KMS-11 (cell line): Measurements from ENCODE around the gene CRK.

Source experiments
- H2AFZ ChIP-seq: fragments of 200-600 bp; sonication (generic); 2 replicates; pipeline ENCODE4 v1.6.1; 2016; ENCODE audit warnings: antibody characterized with exemption, mixed run types, low read depth
- H3K27ac ChIP-seq: fragments of 200-600 bp; sonication (generic); 2 replicates; pipeline ENCODE4 v1.6.1; 2016; ENCODE audit warnings: mild to moderate bottlenecking, mixed run types
- H3K27me3 ChIP-seq: fragments of 200-600 bp; sonication (generic); 2 replicates; pipeline ENCODE4 v1.6.1; 2017; ENCODE audit warnings: mild to moderate bottlenecking, low read depth, mixed run types, moderate library complexity; ENCODE audit not compliant: insufficient read depth
- H3K36me3 ChIP-seq: fragments of 200-600 bp; sonication (generic); 2 replicates; pipeline ENCODE4 v1.6.1; 2017; ENCODE audit warnings: mild to moderate bottlenecking, mixed run types; ENCODE audit not compliant: insufficient read depth
- H3K4me1 ChIP-seq: fragments of 200-600 bp; sonication (generic); 2 replicates; pipeline ENCODE4 v1.6.1; 2016; ENCODE audit warnings: mild to moderate bottlenecking, low read depth, mixed run types; ENCODE audit not compliant: poor library complexity, severe bottlenecking
- H3K4me2 ChIP-seq: fragments of 200-600 bp; sonication (generic); 2 replicates; pipeline ENCODE4 v1.7.0; 2016; ENCODE audit warnings: mild to moderate bottlenecking, mixed run types
- H3K4me3 ChIP-seq: fragments of 200-600 bp; sonication (generic); IDR thresholded peaks from 2 replicates; pipeline ENCODE4 v1.6.1; 2017; ENCODE audit warnings: low read depth, low read length, mixed read lengths; ENCODE audit not compliant: insufficient read depth
- H3K79me2 ChIP-seq: fragments of 200-600 bp; sonication (generic); 2 replicates; pipeline ENCODE4 v1.6.1; 2016; ENCODE audit warnings: low read depth, mixed run types; ENCODE audit not compliant: insufficient read depth
- H3K9ac ChIP-seq: fragments of 200-600 bp; sonication (generic); 2 replicates; pipeline ENCODE4 v1.6.1; 2016; ENCODE audit warnings: mild to moderate bottlenecking, mixed run types
- H4K20me1 ChIP-seq: fragments of 200-600 bp; sonication (generic); 2 replicates; pipeline ENCODE4 v1.6.1; 2016; ENCODE audit warnings: mild to moderate bottlenecking, mixed run types; ENCODE audit not compliant: insufficient read depth
- TF ChIP-seq, protein P1 (sequence below): fragments of 200-600 bp; sonication (generic); conservative IDR thresholded peaks from 2 replicates; pipeline ENCODE4 v1.6.1; 2017; ENCODE audit warnings: low read depth, mild to moderate bottlenecking, antibody characterized with exemption, low read length, moderate library complexity, mixed read lengths

Gene CRK

DNA sequence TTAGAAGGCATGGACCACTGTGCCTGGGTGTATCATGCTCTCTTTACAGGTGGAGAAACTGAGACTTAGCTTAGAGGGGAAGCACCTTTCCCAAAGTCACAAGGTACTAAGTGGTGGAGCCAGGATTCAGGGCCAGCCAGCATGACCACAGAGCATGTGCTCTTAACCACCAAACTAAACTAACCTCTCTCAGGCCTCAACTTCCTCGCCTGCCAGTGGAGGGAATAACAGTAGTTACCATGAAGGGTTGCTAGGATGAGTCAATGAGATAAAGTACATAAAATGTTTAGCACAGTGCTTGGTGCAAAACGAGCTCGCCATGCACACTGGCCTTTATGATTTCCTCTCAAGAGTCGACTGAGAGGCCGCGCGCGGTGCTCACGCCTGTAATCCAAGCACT lies 42.8 kb upstream of the CRK start:
- Histone ChIP-seq H3K4me2 (no peak overlapping the region), H3K4me3 (no peak overlapping the region), H3K27ac (no peak overlapping the region), H4K20me1 (no peaks in the 10 kb centered on the region), H2AFZ (no peak overlapping the region), H3K27me3 (no peaks in the 10 kb centered on the region), H3K36me3 (no peaks in the 10 kb centered on the region), H3K9ac (no peak overlapping the region), H3K4me1 (no peaks in the 10 kb centered on the region), H3K79me2 (no peaks in the 10 kb centered on the region)
- TF ChIP-seq, protein P1, sequence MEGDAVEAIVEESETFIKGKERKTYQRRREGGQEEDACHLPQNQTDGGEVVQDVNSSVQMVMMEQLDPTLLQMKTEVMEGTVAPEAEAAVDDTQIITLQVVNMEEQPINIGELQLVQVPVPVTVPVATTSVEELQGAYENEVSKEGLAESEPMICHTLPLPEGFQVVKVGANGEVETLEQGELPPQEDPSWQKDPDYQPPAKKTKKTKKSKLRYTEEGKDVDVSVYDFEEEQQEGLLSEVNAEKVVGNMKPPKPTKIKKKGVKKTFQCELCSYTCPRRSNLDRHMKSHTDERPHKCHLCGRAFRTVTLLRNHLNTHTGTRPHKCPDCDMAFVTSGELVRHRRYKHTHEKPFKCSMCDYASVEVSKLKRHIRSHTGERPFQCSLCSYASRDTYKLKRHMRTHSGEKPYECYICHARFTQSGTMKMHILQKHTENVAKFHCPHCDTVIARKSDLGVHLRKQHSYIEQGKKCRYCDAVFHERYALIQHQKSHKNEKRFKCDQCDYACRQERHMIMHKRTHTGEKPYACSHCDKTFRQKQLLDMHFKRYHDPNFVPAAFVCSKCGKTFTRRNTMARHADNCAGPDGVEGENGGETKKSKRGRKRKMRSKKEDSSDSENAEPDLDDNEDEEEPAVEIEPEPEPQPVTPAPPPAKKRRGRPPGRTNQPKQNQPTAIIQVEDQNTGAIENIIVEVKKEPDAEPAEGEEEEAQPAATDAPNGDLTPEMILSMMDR: no peak

DNA sequence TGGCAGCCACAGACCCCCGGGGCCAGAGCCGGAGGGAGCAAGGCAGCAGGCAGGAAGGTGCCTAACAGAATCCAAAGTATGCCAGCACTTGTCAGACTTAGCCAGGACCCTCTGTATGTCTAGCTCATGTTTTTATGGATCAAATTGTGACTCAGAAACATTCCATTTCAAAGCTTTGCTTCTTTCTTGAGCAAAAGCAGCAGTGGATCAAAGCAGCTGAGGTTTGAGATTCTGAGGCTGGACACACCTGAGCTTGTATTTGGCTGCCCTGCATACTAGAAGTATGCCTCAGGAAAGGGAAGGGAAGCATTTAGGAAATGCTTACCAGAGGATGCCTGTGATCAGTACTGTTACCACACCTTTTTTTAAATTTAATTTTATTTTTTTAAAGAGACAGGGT lies 42.2 kb upstream of the CRK start:
- no peak overlapping the region for H2AFZ ChIP-seq
- H3K4me2 ChIP-seq: no peak overlapping the region
- H3K9ac ChIP-seq: no peak overlapping the region
- H3K4me1 ChIP-seq: no peaks in the 10 kb centered on the region
- no peak overlapping the region for H3K4me3 ChIP-seq
- no peaks in the 10 kb centered on the region for H3K79me2 ChIP-seq
- H3K27ac ChIP-seq: no peak overlapping the region
- H4K20me1 ChIP-seq: no peaks in the 10 kb centered on the region
- TF ChIP-seq, protein P1: no peak
- no peaks in the 10 kb centered on the region for H3K27me3 ChIP-seq
- H3K36me3 ChIP-seq: no peaks in the 10 kb centered on the region

DNA sequence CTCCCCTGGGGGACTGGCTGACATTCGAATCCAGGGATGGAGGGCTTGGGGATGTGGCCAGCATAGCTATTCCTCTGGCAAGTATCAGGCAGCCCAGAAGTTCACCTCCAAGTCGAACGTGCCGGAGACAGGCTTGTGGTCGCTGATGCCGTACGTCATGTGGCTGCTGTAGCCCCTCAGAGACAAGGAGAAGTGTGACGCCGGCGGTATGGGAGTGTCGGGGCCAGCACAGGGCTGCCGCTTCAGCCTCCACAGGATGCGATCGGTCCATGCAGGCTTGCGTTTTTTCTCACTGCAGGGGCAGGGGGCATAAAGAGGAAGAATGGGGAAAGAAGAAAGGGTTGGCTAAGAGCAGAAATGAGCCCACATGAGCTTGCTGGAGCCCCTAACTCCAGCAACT lies 41.8 kb upstream of the CRK start:
- Histone ChIP-seq H3K36me3 (no peaks in the 10 kb centered on the region), H3K4me2 (no peak overlapping the region), H3K27me3 (no peaks in the 10 kb centered on the region), H3K4me1 (no peaks in the 10 kb centered on the region), H3K27ac (no peak overlapping the region), H3K4me3 (no peak overlapping the region), H4K20me1 (no peaks in the 10 kb centered on the region), H2AFZ (no peak overlapping the region), H3K79me2 (no peaks in the 10 kb centered on the region), H3K9ac (no peak overlapping the region)
- TF ChIP-seq, protein P1: no peak

DNA sequence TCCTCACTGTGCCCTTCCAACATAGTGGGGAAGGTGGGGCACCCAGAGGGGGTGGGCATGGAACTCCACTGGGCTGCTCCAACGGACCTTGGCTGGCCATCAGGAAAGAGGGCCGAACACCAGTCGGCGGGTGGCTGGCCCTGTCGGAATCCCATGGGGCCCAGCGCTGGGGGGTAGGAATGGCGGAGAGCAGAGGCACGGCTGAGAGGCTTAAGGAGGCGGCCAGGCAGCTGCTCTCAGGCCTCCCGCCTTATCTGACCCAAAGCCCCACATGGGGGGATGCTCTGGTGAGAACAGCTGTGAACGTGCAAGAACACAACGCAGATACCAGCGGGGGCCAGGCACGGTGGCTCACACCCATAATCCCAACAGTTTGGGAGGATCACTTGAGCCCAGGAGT lies 40.8 kb upstream of the CRK start:
- Histone ChIP-seq H2AFZ (no peak overlapping the region), H3K4me2 (no peak overlapping the region), H3K4me3 (no peak overlapping the region), H3K9ac (no peak overlapping the region), H3K27me3 (no peaks in the 10 kb centered on the region), H3K27ac (no peak overlapping the region), H3K79me2 (no peaks in the 10 kb centered on the region), H4K20me1 (no peaks in the 10 kb centered on the region), H3K36me3 (no peaks in the 10 kb centered on the region), H3K4me1 (no peaks in the 10 kb centered on the region)
- TF ChIP-seq, protein P1: no peak
